NCI-H1092 treated with DMSO at 0.1 percent for 48 hours (cell line): Measurements from ENCODE around the gene ARL17A.
"Not testable (repeated sequence)": the region's sequence is repeated elsewhere in the genome, so short reads cannot be mapped to it uniquely, and the experiment has no call there.

Source experiments
- DNase-seq: peaks from one replicate; lab custom pipeline; 2025; lab: John Stamatoyannopoulos, UW

Gene ARL17A

DNA sequence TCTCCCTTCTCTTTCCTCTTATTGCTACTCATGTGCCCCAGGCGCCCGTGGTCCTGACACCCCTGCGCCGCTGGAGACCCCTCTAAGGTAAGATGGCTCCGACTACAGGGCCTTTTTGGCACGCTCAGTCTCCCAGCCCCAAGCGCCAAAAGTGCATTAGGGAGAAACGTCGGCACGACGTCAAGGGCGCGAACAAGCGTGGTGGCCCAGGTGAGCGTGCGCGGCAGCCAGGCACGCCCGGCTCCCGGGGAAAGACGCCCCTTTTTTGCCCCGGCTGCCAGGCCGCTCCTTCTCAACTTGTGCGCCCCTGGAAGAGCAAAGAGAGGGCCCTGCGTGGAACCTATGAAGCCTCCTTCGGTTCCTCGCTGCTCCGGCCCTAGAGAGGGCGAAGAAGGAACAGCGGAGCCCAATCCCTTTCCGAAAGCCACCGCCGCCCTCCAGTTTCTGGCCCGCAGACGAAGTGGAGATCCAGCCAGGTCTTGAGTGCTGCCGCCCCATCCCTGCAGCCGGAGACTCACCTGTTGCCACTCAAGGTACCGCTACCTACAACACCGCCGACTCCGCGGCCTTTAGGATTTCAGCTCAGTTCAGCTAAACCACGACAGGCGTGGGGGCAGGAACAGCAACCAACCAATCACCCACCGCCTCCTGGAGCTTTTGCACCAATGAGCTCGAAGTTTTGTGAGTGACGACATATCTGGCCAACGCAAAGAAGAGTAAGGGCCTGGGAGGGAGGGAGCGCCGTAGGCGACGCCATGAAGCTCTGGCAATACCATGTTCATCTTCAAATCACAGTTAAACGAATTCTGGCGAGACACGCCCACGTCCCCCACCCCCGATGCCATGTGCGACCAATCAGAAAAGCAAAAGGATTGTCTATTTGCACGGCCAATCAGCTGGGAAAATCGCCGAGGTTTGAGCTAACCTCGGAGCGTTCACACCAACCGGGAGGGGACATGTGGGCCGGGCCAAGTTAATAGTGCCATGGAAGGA is at the start of gene ARL17A:
ARL17A (minus strand) TSS at position 609 of the 993 bp plus-strand sequence. CDS start 3,369 bp downstream, outside the sequence.
- not testable (repeated sequence) for DNase-seq

- DNase-seq = not testable (repeated sequence)
Measured at GRCh38 chr17:46628753-46629436, 49.4 kb upstream of the ARL17A start.

DNA sequence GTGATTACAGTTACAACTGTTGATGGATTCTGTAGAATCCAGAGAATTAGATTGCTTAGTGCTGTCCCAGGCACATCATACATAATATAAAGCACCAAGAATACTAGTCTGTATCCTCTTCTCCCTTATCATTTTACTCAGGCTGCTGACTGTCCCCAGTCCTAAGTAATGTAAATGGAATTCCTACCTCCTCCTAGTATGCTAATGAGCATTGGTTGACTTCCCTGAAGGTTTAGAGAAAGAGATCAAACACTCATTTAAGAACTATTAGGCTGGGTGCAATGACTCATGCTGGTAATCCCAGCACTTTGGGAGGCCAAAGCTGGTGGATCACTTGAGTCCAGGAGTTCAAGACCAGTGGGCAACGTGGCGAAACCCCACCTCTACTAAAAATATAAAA is 48.0 kb upstream of the ARL17A start:
- DNase-seq = not testable (repeated sequence)

GRCh38 chr17:46624726-46625125 is 45.2 kb upstream of the ARL17A start:
- DNase-seq = not testable (repeated sequence)

- not testable (repeated sequence) for DNase-seq
Measured at GRCh38 chr17:46623790-46624189, 44.3 kb upstream of the ARL17A start.

DNA sequence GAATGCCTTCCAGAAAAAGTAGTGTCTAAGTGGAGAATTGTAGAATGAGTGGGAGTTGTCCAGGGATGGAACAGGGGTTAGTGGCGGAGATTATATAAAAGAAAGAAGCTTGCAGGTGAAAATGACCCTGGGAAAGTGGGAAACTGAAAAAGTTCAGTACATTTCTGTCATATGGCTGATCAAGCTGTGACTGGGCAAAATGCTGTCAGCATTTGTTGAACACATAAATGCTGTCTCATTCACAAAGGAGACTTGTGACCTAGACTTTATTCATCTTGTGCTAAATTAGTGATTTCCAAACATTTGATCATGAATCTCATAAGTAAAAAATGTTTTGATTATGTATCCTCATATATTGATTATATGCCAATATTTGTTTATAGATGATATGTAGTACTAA is 39.5 kb upstream of the ARL17A start:
- DNase-seq = not testable (repeated sequence)

- not testable (repeated sequence) for DNase-seq
Measured at GRCh38 chr17:46617121-46617520, 37.6 kb upstream of the ARL17A start.

DNA sequence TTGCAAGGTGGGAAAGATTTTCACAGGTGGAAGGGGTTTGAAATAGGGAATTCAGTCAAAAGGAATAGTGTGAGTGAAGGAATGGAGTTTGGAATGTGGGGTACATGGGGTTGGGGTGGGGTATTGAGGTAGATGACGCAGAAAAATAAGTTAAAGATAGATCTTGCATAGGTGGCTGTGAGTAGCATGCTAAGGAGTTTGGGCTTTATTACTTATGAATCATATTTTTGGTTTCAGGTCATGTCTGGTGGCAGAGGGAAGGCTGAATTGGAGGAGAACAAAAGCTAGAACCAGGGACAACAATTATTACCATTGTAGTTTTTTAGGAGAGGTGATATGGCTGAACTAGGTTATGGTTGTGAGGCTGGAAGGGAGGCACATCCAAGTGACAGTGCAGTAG is 34.4 kb upstream of the ARL17A start:
- not testable (repeated sequence) for DNase-seq

GRCh38 chr17:46611304-46611703 is 31.8 kb upstream of the ARL17A start:
- not testable (repeated sequence) for DNase-seq

DNA sequence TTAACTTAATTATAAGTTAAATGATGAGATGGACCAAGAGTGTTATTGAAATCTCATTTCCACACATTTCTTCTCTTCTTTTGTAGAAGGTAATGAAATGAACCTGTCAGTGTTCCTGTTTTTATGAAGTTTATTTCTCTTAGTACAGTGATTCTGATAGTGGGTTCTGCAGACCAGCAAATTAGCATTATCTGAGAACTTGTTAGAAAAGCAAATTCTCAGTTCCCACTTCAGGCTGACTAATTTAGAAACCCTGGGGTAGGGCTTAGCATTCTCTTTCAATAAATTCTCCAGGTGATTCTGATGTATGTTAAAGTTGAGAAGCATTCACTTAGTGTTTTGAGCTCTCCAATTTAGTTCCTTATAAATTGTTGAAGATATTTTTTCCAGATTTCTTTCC is 23.6 kb upstream of the ARL17A start:
- DNase-seq = not testable (repeated sequence)

GRCh38 chr17:46600767-46601166 is 21.3 kb upstream of the ARL17A start:
- not testable (repeated sequence) for DNase-seq

DNA sequence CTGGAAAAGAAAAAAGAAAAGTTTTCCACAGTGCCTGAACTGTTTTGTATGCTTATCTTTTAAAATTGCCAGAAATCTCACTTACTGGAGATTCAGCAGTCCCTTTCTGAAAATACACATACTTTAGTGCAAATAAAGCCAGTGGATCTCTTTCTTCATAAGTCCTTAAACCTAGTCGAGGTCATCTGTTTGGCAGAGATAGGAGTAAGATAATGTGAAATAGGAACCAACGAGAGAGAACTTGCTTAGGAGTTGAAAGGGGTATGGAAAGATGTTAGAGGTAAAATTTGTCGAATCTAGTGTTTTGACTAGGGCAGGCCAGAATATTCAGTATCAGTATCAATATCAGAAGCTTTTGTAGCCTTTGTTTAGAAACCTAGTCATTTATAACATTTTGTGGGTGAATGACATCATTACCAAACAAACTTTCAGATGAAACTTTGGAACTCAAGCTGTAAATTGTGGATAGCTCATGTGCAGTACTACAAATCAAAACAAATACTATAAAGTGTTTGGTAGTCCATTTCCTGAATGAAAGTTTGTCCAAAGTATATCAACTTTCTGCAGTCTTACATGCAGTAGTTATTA is 18.9 kb upstream of the ARL17A start:
- not testable (repeated sequence) for DNase-seq

DNA sequence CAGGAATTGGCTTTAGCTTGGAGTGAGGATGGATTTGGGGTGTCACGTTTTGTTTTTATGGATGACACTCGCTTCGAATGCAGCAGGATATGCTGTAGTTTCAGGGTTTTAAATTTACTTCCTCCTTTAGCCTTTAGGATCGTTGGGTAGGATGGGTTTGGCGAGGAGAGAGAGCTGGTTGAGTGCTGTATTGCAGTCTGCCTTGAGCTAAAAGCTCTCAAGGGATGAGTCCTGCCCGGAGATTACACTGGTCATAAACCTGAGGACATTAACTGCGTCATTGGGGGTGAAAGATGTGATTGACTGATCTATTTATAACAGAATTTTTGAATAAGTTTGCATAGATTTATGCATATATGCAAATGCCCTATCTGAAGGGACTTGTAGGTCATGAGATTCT is 11.8 kb upstream of the ARL17A start:
- DNase-seq = not testable (repeated sequence)

GRCh38 chr17:46590157-46591146 is 11.0 kb upstream of the ARL17A start, which contains the start of gene NSF:
NSF (plus strand) TSS chr17:46590669; CDS start chr17:46590776, 107 bp downstream.
- not testable (repeated sequence) for DNase-seq

DNA sequence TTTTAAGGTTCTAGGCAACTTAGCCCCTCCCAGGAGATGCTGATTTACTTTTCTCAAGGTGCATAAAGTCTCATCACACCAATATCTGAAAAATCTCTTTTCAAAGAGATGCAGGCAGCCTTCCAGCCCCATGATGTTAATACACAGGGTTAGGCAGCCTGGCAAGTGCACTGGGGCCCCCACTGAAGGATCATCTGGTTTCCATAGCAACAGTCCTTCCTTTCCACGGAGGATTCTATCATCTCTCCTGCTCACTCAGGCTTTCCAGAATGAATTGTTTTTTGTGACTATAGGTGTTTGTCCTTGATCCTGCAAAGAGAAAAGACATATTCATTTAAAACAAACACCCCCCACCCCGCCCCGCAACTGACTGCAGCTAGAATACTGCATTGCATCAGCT is 6.0 kb upstream of the ARL17A start:
- not testable (repeated sequence) for DNase-seq

GRCh38 chr17:46580082-46580481 is 591 bp upstream of the ARL17A start:
- not testable (repeated sequence) for DNase-seq

- DNase-seq = not testable (repeated sequence)
Measured at GRCh38 chr17:46571796-46572195, 7.7 kb downstream of the ARL17A start.

GRCh38 chr17:46566980-46567379 is 12.5 kb downstream of the ARL17A start:
- DNase-seq = not testable (repeated sequence)

DNA sequence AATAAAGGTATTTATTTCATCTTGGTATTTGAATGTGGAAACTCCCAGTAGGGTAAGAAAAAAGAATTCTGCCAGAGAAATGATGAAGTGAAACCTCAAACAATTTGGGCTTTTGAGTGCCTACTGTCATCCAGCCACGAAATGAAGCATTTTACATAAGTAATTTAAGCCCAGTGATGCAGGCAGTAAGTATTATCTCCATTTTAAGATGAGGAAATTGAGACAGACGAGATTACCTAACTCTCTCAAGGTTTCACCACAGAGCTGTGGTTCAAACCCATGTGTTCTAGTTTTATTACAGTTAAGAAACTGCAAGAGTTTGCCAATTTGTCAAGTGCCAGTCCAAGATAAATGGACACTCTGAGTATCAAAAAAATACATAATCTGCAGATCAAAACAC is 13.2 kb downstream of the ARL17A start:
- DNase-seq = not testable (repeated sequence)

DNA sequence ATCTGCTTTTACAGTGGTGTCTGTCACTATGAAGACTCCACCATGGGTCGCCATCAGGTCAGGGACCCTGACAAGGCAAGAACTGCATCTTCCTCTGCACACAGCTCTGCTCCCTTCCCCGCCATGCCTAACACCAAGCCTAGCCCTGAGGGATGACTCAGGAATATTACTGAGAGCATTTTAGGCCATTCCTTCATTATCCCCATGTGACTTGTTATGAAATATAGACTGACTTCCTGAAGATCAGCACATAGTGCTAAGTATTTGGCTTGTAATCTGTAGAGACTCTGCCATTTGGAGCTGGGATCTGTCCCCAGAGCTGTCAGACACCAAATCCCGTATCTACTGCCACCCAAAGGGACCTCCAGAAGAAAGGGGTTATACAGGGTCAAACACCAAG is 19.4 kb downstream of the ARL17A start:
- not testable (repeated sequence) for DNase-seq

- DNase-seq = not testable (repeated sequence)
Measured at GRCh38 chr17:46559155-46559554, 20.3 kb downstream of the ARL17A start.
